Measurements from ENCODE around the gene ATAD5.
"Not testable (repeated sequence)": the region's sequence is repeated elsewhere in the genome, so short reads cannot be mapped to it uniquely, and the experiment has no call there.

Gene ATAD5

DNA sequence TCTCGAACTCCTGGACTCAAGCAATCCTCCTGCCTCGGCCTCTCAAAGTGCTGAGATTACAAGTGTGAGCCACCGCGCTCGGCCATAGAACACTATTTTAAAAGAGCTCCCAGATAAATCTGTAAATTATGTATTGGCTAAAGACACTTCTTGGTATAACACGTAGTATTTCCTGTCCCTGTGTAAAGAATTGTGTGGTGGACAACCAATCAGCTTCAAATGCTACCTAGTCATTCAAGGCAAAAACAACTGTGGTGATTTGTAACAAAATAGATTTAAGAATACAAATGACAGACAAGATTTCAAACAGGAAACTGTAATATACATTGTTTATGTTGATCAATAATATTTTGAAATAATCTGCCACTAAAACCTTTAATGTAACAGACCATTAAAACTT, 21.9 kb upstream of the ATAD5 start:
- Histone ChIP-seq H3K9ac (ENCODE audit: low read length) (no peak overlapping the region), H3K9me3 (ENCODE audit: control insufficient read depth, low read depth, low read length) (no peaks in the 10 kb centered on the region), H3K4me1 (ENCODE audit: control insufficient read depth, low read depth, low read length) (no peaks in the 10 kb centered on the region), H3K4me3 (ENCODE audit: low read length) (no peak overlapping the region), H3K27me3 (ENCODE audit: control insufficient read depth, insufficient read depth, low read length) (no peaks in the 10 kb centered on the region), H3K36me3 (ENCODE audit: control insufficient read depth, low read depth, low read length) (peaks cover 5% of the 10 kb centered on the region), H3K27ac (ENCODE audit: low read length) (no peak overlapping the region)

- H3K4me3 ChIP-seq (ENCODE audit: low read length) = no peak overlapping the region
These were observed 19.3 kb upstream of the ATAD5 start for GRCh38 chr17:30812218-30813177.

GRCh38 chr17:30814236-30814635, 17.5 kb upstream of the ATAD5 start:
- not testable (repeated sequence) for H3K9me3 ChIP-seq (ENCODE audit: control insufficient read depth, low read depth, low read length)

More at GRCh38 chr17:30812218-30813177, 19.3 kb upstream of the ATAD5 start:
- H3K27me3 ChIP-seq (ENCODE audit: control insufficient read depth, insufficient read depth, low read length) = no peaks in the 10 kb centered on the region
- H3K4me1 ChIP-seq (ENCODE audit: control insufficient read depth, low read depth, low read length) = no peaks in the 10 kb centered on the region
- no peaks in the 10 kb centered on the region for H3K9me3 ChIP-seq (ENCODE audit: control insufficient read depth, low read depth, low read length)
- H3K36me3 ChIP-seq (ENCODE audit: control insufficient read depth, low read depth, low read length) = peaks cover 5% of the 10 kb centered on the region
- no peak overlapping the region for H3K9ac ChIP-seq (ENCODE audit: low read length)
- H3K27ac ChIP-seq (ENCODE audit: low read length) = no peak overlapping the region

GRCh38 chr17:30814860-30815259, 16.9 kb upstream of the ATAD5 start:
- H3K36me3 ChIP-seq (ENCODE audit: control insufficient read depth, low read depth, low read length); H3K27ac ChIP-seq (ENCODE audit: low read length); H3K27me3 ChIP-seq (ENCODE audit: control insufficient read depth, insufficient read depth, low read length); H3K4me1 ChIP-seq (ENCODE audit: control insufficient read depth, low read depth, low read length); H3K9me3 ChIP-seq (ENCODE audit: control insufficient read depth, low read depth, low read length); H3K9ac ChIP-seq (ENCODE audit: low read length); H3K4me3 ChIP-seq (ENCODE audit: low read length): not testable (repeated sequence)

More at GRCh38 chr17:30814236-30814635, 17.5 kb upstream of the ATAD5 start:
- not testable (repeated sequence) for H3K27ac ChIP-seq (ENCODE audit: low read length); H3K4me1 ChIP-seq (ENCODE audit: control insufficient read depth, low read depth, low read length); H3K9ac ChIP-seq (ENCODE audit: low read length); H3K4me3 ChIP-seq (ENCODE audit: low read length); H3K27me3 ChIP-seq (ENCODE audit: control insufficient read depth, insufficient read depth, low read length); H3K36me3 ChIP-seq (ENCODE audit: control insufficient read depth, low read depth, low read length)

- Histone ChIP-seq H3K36me3 (ENCODE audit: control insufficient read depth, low read depth, low read length) (no peaks in the 10 kb centered on the region), H3K4me3 (ENCODE audit: low read length) (no peak overlapping the region), H3K27ac (ENCODE audit: low read length) (no peak overlapping the region), H3K27me3 (ENCODE audit: control insufficient read depth, insufficient read depth, low read length) (no peaks in the 10 kb centered on the region), H3K4me1 (ENCODE audit: control insufficient read depth, low read depth, low read length) (no peaks in the 10 kb centered on the region), H3K9me3 (ENCODE audit: control insufficient read depth, low read depth, low read length) (no peaks in the 10 kb centered on the region), H3K9ac (ENCODE audit: low read length) (no peak overlapping the region)
These were observed 15.6 kb upstream of the ATAD5 start for GRCh38 chr17:30816165-30816564.

DNA sequence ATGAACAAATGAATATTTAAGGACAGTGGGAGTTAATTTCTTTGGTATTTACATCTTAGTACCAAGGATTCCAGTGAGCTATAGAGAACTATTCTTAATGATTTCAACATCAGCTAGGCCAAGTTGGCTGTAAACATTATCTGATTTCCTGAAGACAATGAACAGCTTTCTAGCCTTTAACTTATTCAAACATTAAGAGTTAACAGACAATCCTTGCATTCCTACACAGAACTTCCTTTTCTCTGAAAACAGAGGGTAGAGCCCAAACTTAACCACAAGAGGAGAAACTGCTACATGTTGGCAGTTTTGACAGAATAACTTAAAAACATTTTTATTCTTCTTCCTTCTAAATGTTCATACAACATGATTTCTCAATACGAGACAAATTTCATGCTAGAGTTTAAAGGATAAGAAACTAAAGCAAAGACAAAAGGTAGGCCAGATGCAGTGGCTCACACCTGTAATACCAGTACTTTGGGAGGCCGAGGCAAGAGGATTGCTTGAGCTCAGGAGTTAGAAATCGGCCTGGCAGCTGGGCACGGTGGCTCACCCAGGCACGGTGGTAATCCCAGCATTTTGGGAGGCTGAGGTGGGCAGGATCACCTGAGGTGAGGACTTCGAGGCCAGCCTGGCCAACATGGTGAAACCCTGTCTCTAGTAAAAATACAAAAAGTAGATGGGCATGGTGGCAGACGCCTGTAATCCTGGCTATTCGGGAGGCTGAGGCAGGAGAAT, 11.6 kb upstream of the ATAD5 start:
- H3K27me3 ChIP-seq (ENCODE audit: control insufficient read depth, insufficient read depth, low read length) = no peaks in the 10 kb centered on the region
- H3K36me3 ChIP-seq (ENCODE audit: control insufficient read depth, low read depth, low read length) = no peaks in the 10 kb centered on the region
- no peak overlapping the region for H3K27ac ChIP-seq (ENCODE audit: low read length)
- H3K9ac ChIP-seq (ENCODE audit: low read length) = no peak overlapping the region
- no peak overlapping the region for H3K4me3 ChIP-seq (ENCODE audit: low read length)
- no peaks in the 10 kb centered on the region for H3K9me3 ChIP-seq (ENCODE audit: control insufficient read depth, low read depth, low read length)
- peaks cover 9% of the 10 kb centered on the region for H3K4me1 ChIP-seq (ENCODE audit: control insufficient read depth, low read depth, low read length)

DNA sequence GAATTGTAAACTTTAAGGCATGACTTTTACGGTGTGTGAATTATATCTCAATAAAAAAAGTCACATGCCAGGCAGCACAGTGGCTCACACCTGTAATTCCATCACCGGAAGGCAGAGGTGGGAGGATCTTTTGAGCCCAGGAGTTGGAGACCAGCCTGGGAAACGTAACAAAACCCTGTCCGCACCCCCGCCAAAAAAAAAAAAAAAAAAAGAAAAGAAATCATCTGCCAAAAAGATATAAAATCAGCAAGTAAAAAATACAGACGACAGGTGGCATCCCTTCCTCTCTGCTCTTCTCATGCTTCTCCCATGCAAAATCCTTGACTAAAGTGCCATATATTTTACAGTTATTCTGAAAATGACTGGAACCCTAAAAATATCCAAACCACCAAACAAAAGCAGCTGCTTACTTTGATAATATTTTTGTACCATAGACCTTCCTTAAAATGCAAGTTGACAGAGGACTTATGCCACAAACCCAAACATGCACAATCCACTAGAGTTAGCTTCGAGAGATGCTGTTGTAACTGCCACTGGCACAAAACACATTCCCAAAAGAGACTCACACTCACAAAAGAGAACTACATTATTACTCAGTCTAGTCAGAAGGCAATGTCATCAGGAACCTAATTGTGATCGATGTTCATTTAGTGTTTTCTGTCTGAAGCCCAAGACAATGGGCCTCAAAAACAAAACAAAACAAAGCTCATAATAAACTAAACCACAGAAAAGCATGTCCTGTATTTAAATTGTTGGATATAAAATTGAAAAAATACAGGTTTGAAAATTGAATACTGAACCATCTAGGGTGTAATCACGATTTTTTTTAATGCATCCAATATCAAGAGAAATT, 9.7 kb upstream of the ATAD5 start:
- H3K27ac ChIP-seq (ENCODE audit: low read length) = no peak overlapping the region
- no peaks in the 10 kb centered on the region for H3K36me3 ChIP-seq (ENCODE audit: control insufficient read depth, low read depth, low read length)
- H3K4me1 ChIP-seq (ENCODE audit: control insufficient read depth, low read depth, low read length) = peaks cover 9% of the 10 kb centered on the region
- no peak overlapping the region for H3K9ac ChIP-seq (ENCODE audit: low read length)
- H3K9me3 ChIP-seq (ENCODE audit: control insufficient read depth, low read depth, low read length) = no peaks in the 10 kb centered on the region
- H3K4me3 ChIP-seq (ENCODE audit: low read length) = no peak overlapping the region
- H3K27me3 ChIP-seq (ENCODE audit: control insufficient read depth, insufficient read depth, low read length) = no peaks in the 10 kb centered on the region

DNA sequence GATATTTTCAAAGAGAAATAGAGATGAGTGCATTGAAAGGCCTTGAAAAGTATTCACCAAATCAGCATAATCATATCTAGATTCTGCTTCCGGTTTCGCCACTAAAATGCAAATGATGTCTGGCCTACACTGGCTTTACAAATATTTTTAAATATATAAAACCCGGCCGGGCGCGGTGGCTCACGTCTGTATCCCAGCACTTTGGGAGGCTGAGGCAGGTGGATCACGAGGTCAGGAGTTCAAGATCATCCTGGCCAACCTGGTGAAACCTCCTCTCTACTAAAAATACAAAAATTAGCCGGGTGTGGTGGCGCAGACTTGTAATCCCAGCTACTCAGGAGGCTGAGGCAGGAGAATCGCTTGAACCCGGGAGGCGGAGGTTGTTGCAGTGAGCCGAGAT, 8.8 kb upstream of the ATAD5 start:
- H3K27ac ChIP-seq (ENCODE audit: low read length); H3K9me3 ChIP-seq (ENCODE audit: control insufficient read depth, low read depth, low read length); H3K36me3 ChIP-seq (ENCODE audit: control insufficient read depth, low read depth, low read length); H3K27me3 ChIP-seq (ENCODE audit: control insufficient read depth, insufficient read depth, low read length); H3K4me3 ChIP-seq (ENCODE audit: low read length); H3K4me1 ChIP-seq (ENCODE audit: control insufficient read depth, low read depth, low read length); H3K9ac ChIP-seq (ENCODE audit: low read length): not testable (repeated sequence)

GRCh38 chr17:30823421-30823820, 8.3 kb upstream of the ATAD5 start:
- Histone ChIP-seq H3K9ac (ENCODE audit: low read length) (peak overlapping the region; percentile 96), H3K4me3 (ENCODE audit: low read length) (peak overlapping the region; percentile 97), H3K27ac (ENCODE audit: low read length) (peak overlapping the region; percentile 84), H3K4me1 (ENCODE audit: control insufficient read depth, low read depth, low read length) (peaks cover 9% of the 10 kb centered on the region), H3K9me3 (ENCODE audit: control insufficient read depth, low read depth, low read length) (no peaks in the 10 kb centered on the region), H3K36me3 (ENCODE audit: control insufficient read depth, low read depth, low read length) (no peaks in the 10 kb centered on the region), H3K27me3 (ENCODE audit: control insufficient read depth, insufficient read depth, low read length) (no peaks in the 10 kb centered on the region)

- peak overlapping the region; percentile 96 for H3K9ac ChIP-seq (ENCODE audit: low read length)
- H3K4me1 ChIP-seq (ENCODE audit: control insufficient read depth, low read depth, low read length) = peaks cover 9% of the 10 kb centered on the region
- H3K4me3 ChIP-seq (ENCODE audit: low read length) = peak overlapping the region; percentile 97
- H3K27me3 ChIP-seq (ENCODE audit: control insufficient read depth, insufficient read depth, low read length) = no peaks in the 10 kb centered on the region
- H3K9me3 ChIP-seq (ENCODE audit: control insufficient read depth, low read depth, low read length) = no peaks in the 10 kb centered on the region
- H3K27ac ChIP-seq (ENCODE audit: low read length) = peak overlapping the region; percentile 84
- H3K36me3 ChIP-seq (ENCODE audit: control insufficient read depth, low read depth, low read length) = no peaks in the 10 kb centered on the region
These were observed 7.8 kb upstream of the ATAD5 start for GRCh38 chr17:30824002-30824355.

All from iPS-18a (cell line).